H1 (cell line): ENCODE measurements around the gene PLXNB3. TPM values are rescaled to one million over a fixed set of nuclear protein-coding genes. Genes with fewer than 3 reads are reported as not detected.

Experiments used
- CHD7 ChIP-seq: fragments of 300-600 bp; sonication (generic); IDR thresholded peaks from 2 replicates; pipeline ENCODE4 v1.7.1; 2012; ENCODE audit warnings: low read length, moderate library complexity, mild to moderate bottlenecking, inconsistent platforms; ENCODE audit not compliant: insufficient replicate concordance
- TCF12 ChIP-seq: IDR thresholded peaks from 2 replicates; pipeline ENCODE4 v1.6.1; 2011; ENCODE audit warnings: low read depth, mild to moderate bottlenecking, low read length
- polyA plus RNA-seq, 7 experiments: library from polyadenylated mRNA; depleted of rRNA in 3 of 7; stranded (reverse) in 5 of 7; unstranded in 2 of 7; fragments of >200 nt in 5 of 7; fragments of 200-250 nt in 2 of 7; gene quantifications; 1 replicate in 5 of 7; 2 replicates in 1 of 7; 4 replicates in 1 of 7; pipeline versions ENCODE4 v1.2.1 to v1.2.3, GENCODE V29; 2011 to 2013; ENCODE audit warnings: missing spikeins in 2 of 7, mixed read lengths in 2 of 7
- total RNA-seq: library from RNA; stranded (reverse); fragmentation: NEBNext Ultra II Directional; extraction: Animal tissue kit (Norgen Biotek cat#: 25700); gene quantifications from 2 replicates; pipeline ENCODE4 v1.2.1, GENCODE V29; 2021

Gene PLXNB3
- total and polyA plus RNA-seq, 2 of the 8 experiments (the other 6 are each of a cell fraction or from before 2014, with no cell fraction given), result 1.2 to 2.7 TPM

- TF ChIP-seq CHD7 (no peak), TCF12 (no peak)
These were observed 19.6 kb upstream of the PLXNB3 start (continued) for GRCh38 chrX:153744210-153745066.
